HG03095 (cell line): ENCODE data around the gene NKX6-2.
"Not testable (repeated sequence)": the region's sequence is repeated elsewhere in the genome, so short reads cannot be mapped to it uniquely, and the experiment has no call there.

ENCODE experiments used
- ATAC-seq: cut with Tn5 transposase; IDR thresholded peaks from one replicate; pipeline ENCODE4 v1.9.1; 2021; ENCODE audit warnings: moderate library complexity; ENCODE audit not compliant: unreplicated experiment

The NKX6-2 gene

GRCh38 chr10:132799865-132800264, 13.9 kb upstream of the NKX6-2 start:
- no peak for ATAC-seq

GRCh38 chr10:132798876-132799275, 12.9 kb upstream of the NKX6-2 start:
- ATAC-seq = no peak

GRCh38 chr10:132798403-132798802, 12.5 kb upstream of the NKX6-2 start:
- ATAC-seq = no peak

- not testable (repeated sequence) for ATAC-seq
These were observed 12.0 kb upstream of the NKX6-2 start for GRCh38 chr10:132797986-132798385.

- ATAC-seq = no peak
These were observed 10.9 kb upstream of the NKX6-2 start for GRCh38 chr10:132796846-132797245.

- no peak for ATAC-seq
These were observed 8.2 kb upstream of the NKX6-2 start for GRCh38 chr10:132793871-132794849.

- ATAC-seq = no peak
These were observed 7.3 kb upstream of the NKX6-2 start for GRCh38 chr10:132793213-132793612.

- ATAC-seq = no peak
These were observed 6.8 kb upstream of the NKX6-2 start for GRCh38 chr10:132792796-132793195.

- not testable (repeated sequence) for ATAC-seq
These were observed 6.2 kb upstream of the NKX6-2 start for GRCh38 chr10:132792099-132792498.

GRCh38 chr10:132790934-132791829, 5.2 kb upstream of the NKX6-2 start:
- ATAC-seq = no peak

- ATAC-seq = no peak
These were observed 4.5 kb upstream of the NKX6-2 start for GRCh38 chr10:132790470-132790869.

- ATAC-seq = no peak
These were observed 3.8 kb upstream of the NKX6-2 start for GRCh38 chr10:132789659-132790148.

GRCh38 chr10:132788831-132789219, 2.9 kb upstream of the NKX6-2 start:
- ATAC-seq = no peak

- no peak for ATAC-seq
These were observed 2.4 kb upstream of the NKX6-2 start for GRCh38 chr10:132788180-132788830.

- no peak for ATAC-seq
These were observed 1.7 kb upstream of the NKX6-2 start for GRCh38 chr10:132787495-132788179.

- no peak for ATAC-seq
These were observed 1.0 kb upstream of the NKX6-2 start for GRCh38 chr10:132786884-132787494.

- ATAC-seq = no peak
These were observed 533 bp upstream of the NKX6-2 start for GRCh38 chr10:132786476-132786883.

GRCh38 chr10:132784866-132785722, 853 bp downstream of the NKX6-2 start:
- no peak for ATAC-seq
